DMS 273 (cell line): ENCODE data around the gene PRKCH.

Source experiments
- DNase-seq: peaks from one replicate; lab custom pipeline; 2025; ENCODE audit not compliant: unreplicated experiment; lab: John Stamatoyannopoulos, UW

PRKCH gene

DNA sequence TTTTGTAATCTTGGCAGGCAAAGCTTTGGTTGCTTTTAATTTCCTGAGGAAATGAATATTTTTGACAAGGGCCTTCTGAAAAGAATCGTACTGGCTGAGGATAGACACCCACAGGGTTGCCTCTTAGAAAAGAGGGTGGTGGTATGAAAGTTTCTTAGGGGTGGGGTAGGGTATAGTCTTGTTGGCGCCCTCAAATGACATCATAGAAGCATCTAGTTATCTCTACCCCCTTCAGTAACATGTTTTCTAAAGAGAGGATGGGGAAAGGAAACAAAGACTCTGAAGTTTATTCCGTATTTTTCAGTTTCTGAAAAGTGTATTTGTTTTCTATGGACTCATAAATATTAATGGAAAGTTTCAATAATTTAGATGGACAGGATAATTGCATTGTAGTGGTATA lies 13.7 kb downstream of the PRKCH start:
- DNase-seq, result no peak

DNA sequence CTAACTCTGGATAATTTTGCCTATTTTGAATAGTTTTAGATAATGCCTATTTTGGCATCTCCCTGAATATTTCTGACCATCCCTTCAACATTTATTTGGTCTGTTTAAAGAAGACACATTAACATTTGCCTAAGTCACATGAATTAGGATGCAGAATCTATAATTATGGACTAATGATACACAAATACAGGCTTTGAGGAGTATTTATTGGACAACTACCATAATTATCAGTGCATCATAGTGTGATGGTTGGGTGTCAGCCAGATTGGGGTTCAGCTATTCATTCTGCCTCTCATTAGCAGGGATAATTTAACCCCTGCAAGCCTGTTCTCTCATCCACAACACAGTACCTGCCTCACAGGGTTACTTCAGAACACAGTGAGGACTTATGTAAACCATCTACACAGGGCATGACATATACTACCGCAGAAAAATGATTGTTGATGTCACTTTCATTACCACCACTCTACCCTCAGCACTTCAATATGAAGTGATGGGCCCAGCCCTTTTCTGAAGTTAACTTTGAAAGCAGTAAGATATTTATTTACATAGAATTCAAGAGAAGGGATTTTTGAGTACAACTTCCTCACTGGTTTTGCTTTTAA lies 14.4 kb downstream of the PRKCH start:
- no peak for DNase-seq

DNA sequence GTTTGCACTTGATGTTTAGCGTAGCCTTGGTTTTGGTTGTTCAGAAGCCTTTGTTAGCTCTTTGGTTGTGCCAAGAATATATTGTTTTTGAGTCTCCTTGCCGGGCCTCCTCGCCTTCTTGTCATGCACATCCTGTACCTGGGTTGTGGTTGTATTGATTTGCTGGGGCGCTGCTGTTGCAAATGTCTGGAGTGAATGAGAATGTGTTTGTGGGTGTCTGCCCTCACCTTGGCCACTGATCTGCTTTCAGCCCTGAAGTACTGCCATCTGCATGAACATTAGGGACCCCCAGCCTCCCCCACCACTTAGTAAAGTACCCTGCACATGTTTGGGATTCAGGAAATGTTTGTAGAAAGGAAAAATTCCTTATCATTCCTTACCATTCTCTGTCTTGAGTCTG lies 16.5 kb downstream of the PRKCH start:
- no peak for DNase-seq

DNA sequence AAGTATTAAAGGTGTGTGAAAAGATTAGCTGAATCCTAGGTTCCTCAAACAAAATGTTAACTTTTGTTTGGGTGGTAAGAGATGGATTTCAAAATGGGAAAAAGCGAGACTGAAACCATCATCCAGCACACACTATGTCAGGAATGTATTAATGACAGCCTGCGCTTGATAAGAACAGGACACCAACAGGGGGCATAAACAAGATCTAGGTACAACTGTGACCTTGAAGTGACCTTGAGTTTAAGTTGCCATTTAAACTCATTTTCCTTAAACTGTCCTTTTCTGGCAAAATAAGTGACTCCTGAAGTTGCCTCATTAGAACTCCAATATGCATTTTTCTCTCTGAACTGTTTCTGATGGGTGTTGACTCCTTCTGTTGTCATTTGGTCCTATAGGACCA lies 17.1 kb downstream of the PRKCH start:
- no peak for DNase-seq

DNA sequence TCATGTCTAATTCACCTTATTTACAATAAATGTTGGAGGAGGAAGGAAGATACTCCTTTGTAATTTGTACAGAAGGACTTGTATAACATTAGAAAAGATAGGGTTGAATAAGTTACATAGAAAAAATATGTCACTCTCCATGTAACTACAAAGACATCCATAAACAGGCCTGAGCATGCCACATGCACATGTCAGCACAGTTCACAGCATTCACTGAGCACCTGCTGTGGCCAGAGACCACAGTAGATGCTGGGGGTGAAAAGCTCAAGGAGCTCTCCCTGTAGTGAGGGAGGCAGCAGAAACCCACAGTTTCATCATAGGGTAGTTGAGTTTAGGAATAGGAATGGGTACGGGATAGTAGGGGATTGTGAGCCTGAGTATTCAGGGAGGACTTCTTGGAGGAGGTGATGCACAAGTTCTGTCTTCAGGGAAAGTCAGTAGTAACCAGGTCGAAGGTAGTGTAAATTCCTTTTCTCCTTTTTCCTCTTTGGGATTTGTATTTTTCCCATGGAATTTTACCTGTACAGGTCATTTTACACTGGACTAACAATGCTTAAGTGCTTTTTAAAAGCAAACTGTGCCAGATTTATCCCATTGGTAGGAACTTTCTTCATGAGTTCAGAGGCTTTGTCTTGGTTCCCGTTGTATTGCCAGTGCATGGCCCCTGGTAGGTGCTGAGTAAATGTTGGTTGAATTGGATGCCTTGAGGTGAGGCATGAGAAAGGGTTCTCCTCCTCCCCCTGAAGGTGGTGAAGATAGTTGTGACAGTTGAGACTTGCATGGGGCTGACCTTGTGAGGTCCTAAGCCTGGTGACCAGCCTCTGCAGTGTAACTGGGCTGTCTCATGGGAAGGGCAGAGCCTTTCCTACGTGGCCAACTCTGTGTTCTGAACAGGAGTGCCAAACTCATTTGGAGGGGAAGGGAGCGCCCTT lies 20.2 kb downstream of the PRKCH start:
- no peak for DNase-seq

DNA sequence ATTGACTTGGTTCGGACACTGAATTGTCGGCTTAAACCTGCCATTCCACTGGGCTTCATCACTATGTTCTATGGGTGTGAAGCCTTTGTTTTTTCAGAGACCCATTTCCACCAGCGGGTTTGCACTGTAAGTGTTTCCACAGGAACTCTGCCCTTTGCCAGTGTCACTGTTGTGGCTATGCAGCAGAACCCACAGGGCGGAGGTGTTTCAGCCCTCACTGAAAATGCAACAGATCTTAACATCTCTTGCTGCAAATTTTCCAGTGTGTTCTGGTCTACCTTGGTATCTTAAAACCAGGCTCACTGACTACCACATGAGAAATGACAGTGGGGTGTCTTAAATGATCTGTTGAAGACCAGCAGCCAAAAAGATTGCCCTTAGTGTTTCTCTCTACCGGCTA lies 21.1 kb downstream of the PRKCH start:
- no peak for DNase-seq

DNA sequence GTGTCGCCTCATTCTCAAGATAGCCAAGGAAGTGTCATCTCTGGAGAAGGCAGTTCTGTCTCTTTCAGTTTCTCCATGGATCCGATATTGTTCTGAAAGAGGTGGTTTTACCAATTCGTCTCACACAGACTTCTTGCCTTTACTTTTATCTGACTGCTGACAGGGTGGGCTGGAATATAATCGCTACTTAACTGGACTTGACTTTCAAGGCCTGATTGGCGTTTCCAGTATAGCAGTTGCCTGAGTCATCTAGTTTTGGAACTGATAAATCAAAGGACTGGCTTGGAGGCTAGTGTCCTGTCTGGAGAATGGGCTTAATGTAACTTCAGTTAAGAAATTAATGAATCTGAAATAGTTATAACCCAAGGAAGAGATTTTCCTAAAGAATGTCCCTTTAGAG lies 21.6 kb downstream of the PRKCH start:
- DNase-seq, result no peak

DNA sequence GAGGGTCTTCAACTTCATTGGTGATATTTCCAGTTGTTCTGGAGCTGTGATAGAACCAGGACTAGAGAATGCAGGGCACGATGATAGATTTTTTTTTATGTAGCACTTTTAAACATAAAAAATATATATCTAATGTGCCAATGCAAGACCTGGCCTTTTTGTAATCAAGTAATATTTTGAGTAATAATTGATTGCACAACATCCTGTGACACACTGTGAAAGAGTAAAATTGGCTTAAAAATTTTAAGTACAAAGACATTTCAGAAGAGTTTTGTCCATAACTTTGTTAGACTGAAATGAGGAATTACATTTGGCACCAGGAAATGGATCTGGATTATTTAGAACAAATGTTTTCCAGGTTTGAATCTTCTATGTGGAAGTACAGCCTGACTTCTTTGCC lies 22.1 kb downstream of the PRKCH start:
- no peak for DNase-seq

DNA sequence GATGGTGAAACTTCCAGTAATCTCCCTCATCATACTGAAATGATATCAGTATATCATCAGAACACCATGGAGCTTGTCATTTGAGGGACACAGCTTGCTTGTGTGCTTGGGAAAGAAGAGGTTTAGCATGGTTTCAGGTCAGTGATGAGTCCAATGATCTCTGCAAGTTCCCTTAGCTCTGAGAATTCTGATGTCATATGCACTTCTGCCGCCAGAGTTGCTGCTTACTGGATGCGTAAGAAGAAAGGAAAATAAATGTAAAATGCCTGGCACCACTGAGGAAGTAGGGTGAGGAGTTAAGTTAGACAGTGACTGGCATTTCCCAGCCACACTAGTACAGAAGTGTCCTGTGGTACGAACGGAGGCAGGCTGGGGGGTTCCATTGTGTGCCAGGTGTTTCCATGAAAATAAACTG lies 22.6 kb downstream of the PRKCH start:
- DNase-seq, result no peak

DNA sequence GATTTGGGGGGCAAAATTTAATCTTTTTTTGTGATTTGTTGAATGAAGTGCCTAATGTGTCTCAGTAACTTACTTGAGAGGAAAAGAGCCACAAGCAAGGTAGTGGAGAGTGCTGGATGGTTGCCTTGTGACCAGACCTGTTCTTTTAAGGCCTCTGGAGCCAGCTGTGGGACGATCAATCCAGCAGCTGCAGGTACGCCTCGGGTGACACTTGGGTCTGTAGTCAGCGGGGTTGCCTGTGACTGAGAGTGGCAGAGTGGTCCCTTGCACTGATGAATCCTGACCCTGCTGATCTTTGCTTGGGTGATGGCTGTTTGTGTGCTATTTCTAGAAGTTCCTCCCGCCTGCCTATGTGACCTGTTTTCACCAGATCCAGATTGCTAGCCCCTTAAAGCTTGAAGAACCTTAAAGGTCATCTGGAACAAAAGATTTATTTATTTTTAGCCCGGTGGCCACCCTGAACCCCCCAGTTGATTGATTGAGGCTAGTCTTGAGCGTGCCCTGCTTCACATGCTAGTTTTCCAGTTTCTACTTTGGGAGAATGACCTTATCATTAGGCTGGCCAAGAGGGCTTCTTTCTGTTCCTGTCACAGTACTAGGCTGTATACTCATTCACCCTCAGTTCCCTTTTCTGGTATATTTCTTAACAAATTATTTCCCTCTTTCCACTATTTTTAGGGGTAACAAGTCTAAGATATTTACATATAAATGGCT lies 23.2 kb downstream of the PRKCH start:
- no peak for DNase-seq

DNA sequence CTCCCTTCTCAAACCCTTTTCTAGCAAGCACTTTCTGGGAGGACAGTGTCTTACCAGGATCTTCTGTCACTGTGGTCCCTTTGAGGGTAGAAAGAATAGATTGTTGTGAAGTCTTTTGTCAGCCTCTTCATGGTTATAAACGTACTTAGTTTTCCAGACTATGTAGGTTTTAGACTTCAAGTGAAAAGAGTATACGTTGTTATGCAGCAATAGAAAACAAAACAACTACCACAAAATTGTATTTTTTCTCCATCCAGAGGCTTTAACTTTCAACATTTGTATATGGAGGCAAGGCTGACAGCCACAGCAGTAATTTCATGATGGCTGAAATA lies 23.7 kb downstream of the PRKCH start:
- DNase-seq, result no peak

DNA sequence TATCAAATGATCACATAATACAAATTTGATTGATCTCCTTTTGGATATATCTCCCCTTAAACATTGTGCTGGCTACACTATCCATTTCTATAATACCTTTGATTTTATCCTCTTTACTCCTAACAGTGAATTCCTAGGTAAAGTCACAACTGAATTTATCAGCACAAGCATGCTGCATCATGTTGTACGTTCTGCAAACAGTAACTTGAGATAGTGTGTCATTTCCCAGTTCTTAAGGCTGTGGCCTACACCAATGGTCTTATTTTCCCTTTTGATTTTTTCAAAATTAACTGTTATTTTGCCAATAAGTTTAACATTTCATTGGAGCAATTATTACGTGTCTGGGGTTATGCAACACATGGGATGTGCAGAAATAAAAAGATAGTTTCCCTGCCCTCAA lies 24.8 kb downstream of the PRKCH start:
- no peak for DNase-seq

DNA sequence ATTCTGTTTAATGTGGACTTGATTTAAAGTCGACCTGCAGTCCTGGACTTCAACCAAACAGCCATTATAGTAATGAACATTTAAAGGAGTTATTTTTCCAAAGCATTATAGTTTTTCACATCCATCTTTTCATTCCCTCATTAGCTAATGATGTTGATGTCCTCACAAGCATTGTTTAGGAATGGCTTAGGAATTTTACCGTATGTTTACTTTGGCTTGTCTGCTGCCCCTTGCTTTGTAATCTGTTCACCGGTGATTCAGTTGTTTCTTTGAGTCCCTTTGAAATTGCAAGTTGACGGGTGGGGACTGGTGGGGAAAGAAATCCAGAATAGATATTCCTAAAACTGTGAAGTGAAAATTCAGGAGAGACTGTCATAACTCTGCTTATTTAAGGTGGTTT lies 25.4 kb downstream of the PRKCH start:
- no peak for DNase-seq

DNA sequence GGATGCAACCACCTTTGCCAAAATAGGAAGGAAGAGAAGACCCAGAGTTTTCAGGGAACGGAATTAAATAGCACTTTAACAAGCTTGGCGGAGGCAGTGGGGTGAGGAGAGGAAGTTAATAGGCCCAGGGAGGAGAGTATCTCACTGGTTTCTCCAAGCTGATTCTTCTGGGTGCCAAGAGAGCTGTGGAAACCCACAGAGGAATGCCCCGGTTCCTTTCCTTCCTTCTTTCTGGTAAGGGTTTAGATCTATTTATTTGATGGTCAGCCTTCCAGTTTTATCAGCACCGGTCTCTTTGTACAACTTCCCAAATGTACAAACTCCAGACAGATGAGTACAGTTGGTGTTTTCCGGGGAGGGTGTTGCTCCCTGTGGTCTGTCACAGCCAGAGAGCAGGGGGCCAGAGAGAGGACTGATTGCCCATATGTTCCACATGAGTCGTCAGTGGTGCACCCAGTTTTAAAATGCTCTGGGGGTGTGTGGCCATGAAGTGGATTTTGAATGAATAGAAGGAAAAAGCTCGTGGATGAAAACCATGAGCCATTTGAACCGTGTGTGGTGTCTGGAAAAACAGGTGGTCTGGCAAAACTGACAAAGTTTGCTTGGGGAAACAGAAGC lies 26.6 kb downstream of the PRKCH start:
- DNase-seq, result peak; percentile 35

DNA sequence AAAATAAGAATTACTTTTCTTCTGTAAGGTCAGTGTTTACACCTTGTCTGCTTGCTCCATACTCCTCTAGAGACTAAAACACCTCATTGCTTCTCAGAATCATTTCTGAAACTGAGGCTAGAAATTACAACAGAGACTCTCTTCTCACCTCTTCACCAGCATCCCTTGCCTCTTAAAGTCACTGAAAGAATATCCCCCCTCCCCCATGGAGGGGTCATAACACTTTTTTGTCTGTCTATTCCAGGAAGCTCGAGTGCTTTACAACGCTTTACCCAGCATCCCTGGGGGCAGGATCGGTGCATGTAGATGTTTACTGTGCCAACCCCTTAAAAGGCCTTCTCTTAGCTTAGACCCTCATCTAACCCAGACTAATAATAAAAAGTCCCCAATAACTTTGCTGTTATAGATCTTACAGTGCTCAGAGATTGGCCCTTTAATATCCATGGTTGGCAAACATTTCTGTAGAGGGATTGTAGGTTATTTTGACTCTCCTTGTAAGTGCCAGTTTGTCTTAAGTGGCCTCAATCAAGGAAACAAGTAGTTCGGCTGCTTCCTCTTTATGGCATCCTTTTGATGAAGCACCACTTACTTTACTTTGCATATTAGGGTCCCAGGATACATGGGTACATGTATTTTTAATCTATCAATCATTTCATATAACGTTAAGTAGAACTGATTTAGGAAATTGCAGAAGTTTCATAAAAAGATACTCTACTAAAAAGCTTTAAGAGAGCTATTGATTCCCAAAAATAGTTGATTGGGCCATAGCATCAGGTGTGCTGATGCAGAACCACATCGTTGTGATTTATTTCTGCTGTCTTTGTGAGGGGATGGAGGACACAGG lies 29.3 kb downstream of the PRKCH start:
- no peak for DNase-seq

DNA sequence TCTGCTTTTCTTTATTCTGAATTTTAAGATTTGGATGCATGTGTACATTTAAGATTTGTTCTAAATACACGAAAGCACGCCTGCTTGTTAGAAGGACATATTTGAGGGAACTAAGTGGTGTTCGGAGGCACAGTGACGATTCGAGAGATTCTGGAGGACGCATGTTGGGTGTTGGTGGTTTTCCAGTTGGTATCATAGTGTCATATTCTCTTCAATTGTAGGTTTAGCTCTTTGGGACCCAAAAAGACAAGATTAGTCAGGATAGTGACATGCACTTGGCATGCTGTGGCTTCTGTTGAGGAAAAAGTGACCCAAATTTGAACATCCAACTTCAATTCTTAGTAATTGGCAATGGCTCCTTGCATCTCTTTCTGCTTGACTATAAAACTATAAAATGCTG lies 30.1 kb downstream of the PRKCH start:
- no peak for DNase-seq

DNA sequence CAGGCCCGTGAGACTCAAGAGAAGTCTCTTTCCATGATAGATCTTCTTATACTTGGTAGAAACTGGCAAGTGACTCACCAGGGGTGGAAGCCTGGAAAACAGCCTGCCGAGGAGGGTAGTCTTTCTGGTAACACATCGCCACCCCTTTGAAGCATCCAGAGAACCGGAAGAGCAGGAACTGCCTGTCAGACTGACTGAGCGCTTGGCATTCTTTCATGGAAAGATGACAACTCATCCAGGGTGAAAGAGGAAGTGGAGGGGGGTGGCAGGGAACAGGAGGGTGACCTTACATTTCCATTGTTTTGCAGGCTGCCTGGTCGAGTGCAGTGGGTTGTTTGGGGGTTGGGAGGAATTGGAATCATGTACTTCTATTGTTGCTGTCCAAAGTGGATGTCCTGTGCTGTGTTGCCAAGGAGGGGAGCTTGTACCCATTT lies 34.5 kb downstream of the PRKCH start:
- no peak for DNase-seq

DNA sequence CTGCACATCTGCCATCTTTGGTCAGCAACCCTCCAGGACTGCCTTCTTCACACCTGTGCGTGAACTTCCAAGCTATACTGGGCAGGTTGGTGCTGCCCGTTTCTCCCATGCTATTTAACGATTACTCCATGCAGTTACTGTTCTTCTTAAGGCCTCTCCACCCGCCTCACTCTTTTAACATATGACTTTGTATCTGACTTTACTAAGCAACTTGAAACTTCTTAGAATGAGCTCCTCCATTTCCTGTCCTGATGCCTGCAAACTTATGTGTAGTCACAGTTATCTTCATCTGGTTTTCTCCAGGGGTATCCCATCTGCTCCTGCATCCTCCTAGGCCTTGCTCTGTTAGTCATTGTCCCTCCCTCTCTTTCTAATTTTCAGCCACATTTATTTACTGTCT lies 35.7 kb downstream of the PRKCH start:
- DNase-seq, result no peak

DNA sequence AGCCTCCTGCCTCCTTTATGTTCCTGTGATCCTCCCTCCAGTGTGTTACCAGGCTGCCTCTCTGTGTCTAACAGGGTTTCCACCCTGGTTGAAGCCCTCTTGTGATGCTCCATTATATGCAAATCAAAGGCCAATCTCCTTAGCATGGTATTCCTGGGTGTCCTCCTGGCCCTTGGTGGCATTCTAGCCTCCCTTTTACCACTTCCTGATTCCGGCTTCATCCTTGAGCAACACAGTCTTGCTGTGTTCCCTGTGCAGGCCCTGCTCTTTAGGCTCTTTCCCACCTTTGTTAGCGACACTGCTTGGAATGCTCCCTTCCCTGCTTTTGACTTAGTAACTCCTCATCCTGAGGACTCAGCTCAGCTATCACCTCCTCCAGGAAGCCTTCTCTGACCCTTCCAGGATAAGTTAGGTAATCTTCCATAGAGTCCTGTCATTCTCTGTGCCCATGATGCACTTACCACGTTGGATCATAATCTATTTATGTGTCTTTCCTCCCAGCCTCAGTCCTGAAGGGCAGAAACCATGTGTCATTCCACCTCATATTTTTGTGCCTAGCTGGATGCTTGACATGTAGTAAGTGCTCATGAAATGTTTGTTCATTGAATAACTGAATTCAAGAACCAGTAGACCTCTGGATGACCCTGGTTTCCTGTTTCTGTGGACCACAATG lies 37.3 kb downstream of the PRKCH start:
- no peak for DNase-seq

DNA sequence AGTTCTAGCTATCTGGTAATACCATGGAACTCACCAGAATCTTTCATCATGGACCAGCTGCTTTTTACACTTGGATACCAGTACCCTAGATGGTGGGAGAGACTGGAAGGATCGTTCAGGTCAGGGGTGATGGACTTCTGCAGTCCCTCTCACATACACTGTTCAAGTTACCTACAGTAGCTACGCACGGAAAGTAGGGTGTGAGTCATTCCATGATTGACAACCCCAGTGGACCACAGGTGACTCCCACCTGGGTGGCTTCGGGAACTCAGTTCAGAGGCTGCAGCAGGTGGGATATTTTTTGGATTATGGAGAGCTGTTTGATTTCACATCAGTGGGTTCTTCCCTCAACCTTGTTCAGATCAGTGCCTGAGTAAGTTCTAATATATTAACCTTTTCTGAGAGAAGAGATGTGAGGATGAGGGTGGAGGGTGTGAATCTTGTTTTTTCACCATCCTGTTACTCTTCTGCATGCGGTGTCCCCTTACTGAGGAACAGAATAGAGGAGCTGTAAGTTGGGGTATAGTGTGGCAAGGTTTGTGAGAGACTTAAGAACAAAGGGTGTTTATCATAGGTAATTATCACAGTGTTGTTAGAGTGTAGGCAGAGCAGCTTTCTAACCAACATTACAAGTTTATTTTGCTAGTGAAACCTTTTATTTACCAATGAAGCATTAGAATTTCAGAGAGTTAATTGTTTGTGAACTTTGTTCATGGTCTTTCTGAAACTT lies 39.6 kb downstream of the PRKCH start:
- no peak for DNase-seq
